Measurements from ENCODE around the gene GRPEL2.

GRPEL2 gene

DNA sequence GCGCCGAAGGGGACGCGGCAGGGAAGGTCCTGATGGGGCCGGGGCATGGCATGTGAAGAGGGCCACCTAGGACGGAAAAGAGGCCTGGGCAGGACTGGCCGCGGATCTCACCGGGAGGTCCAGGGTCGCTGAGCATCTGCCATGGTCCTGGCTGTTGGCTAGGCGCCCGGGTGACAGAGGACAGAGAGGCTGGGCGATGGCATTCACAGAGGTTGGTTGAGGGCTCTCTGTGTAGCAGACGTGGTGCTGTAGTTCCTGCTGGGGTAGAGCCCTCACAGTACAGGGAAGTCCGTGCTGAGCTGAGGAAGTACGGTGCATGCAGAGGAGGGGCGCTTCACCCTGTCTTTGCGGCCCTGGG is 13.0 kb downstream of the GRPEL2 start:
- DNase-seq = no peak

DNA sequence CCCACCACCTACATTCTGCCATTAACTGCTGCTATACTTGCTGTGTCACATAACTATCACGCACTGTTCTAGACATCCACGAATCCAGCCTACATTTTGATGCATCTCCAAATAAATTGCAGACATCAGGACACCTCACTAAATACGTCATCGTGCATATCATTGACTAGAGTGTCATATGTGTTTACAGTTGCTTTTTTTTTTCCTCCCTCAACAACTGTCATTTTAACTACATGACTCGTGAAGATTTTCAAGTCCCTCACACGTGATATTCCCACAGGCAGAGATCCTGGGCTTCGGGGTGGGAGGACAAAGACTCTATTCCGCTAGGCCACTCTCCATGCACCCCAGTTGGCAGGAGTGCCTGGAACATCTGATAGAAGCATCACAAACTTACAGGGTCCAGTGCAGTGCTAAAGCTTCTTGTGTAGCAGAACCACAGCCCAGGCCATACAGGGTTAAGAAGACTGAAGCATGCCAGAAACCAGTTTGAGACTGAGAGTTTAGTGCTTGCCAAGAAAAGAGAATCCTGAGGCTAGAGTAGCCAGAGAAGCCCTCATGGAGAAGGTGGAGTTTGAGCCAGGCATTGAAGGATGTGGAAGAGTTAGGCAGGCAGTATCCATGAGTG is 13.7 kb downstream of the GRPEL2 start:
- no peak for DNase-seq

DNA sequence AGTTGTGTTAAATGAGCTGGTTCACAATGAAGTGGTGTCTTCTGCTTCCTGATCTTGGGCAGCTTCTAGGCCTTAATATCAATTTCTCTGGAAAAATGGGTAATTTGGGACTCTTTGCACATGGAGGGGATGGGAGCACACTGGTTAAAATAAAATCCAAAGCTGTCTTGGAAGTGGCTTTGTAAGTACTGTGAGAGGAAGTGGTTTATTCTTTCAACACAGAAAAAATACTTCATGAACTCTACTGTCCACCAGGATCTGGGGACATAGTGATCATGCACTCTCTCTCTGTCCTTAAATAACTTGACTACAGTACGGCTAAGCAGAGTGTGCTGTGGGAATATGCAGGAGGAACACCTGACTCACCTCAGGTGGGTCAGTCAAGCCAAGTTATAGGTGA is 15.0 kb downstream of the GRPEL2 start:
- DNase-seq = no peak

DNA sequence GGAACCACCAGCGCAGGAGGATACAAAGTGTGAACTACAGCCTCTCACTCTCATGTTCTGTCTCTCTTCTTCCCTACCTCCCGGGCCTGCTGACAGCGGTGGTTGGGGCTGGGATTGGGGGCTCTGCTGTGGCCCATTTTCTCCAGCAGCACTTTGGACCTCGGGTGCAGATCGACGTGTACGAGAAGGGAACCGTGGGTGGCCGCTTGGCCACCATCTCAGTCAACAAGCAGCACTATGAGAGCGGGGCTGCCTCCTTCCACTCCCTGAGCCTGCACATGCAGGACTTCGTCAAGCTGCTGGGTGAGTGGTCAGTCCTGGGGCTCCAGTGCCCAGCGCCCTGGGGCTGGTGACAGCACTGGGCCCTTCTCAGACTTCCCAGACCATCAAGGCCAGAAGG is 17.2 kb downstream of the GRPEL2 start:
- no peak for DNase-seq

DNA sequence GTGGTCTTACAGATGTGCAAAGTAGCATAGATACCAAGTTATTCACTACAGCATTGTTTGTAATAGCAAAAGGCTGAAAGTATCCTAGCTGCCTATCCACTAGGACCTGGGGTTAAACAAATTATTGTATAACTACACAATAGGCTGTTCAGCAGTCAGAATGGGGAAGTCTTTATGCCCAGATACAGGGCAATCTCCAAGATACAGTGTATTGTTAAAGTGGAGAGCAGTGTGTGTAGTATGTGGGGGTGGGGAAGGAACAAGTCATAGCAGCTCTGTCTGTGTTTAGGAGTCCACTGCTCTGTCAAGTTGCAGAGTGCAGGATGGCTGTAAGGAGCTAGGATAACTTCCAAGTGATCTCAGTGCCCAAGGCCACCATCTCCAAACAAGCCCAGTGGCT is 18.1 kb downstream of the GRPEL2 start:
- no peak for DNase-seq

DNA sequence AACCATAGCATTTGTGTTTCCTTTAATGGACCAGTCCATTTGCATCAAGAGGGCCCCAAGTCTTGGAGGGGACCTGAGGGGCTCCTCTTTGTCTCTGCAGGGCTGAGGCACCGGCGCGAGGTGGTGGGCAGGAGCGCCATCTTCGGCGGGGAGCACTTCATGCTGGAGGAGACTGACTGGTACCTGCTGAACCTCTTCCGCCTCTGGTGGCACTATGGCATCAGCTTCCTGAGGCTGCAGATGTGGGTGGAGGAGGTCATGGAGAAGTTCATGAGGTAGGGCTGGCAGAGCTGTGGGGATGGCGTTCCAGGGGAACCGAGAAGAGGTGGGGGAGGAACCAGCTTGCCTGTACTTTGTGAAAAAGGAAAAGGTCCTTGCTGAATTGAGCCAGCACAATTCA is 18.6 kb downstream of the GRPEL2 start:
- DNase-seq = no peak

DNA sequence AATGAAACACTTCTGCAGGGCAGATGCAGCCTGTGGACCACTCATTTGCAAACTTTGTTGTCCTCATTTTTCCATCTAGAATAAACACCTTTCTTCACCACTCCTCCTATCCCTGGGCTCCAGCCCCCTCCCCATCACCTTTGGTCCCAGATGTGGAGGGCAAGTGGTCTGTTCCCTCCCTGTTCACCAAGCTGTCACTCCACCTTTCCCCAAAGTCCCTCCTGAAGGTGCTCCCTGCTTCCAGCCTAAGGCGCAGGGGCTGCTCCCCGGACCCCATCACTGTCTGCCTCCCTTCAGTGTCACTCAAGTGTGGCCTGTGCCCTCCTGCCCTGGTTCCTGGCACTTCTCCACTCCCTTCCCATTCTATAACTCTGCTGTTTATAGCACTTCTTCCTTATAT is 19.4 kb downstream of the GRPEL2 start:
- no peak for DNase-seq

DNA sequence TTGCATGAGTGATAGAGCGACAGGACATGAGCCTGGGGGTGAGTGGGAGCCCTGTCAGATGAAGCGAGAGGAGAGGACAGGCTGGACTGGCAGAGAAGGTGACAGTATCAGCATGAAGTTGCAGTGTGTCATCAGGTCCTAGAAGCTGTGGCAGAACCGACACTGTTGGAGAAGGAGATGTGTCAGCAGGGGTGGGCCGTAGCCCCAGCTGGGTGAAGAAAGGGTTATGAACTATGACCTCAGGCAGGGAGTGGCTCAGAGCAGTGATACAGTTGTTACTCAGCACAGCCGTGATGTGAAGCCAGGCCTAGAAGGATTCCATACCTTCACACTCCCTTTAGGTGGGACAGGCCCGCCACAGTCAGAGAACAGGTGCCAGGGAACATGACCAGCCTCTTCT is 20.1 kb downstream of the GRPEL2 start:
- DNase-seq = no peak

DNA sequence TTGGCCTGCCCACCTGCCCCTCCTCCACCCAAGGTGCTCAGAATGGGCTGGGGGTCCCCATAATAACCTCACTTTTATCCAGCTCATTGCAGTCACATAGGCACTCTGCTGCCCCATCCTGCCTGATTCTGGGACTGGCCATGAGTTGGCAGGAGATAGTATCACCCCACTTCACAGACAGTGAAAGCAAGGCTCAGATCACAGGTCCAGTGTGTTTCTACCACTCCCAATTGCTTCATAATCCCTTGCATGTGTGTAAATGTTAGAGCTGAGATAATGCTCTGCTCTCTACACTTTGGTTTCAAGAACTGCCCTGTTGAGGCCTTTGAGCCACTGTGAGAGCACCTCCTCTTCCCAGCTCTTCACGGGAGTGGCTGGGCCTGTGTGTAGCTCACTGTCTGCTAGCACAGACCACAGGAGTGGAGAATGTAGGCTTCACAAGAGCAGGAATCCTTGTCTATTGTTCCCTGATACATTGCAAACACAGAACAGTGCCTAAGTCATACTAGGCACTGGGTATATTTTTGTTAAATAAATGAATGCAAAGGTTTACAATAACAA is 20.9 kb downstream of the GRPEL2 start:
- DNase-seq = no peak

DNA sequence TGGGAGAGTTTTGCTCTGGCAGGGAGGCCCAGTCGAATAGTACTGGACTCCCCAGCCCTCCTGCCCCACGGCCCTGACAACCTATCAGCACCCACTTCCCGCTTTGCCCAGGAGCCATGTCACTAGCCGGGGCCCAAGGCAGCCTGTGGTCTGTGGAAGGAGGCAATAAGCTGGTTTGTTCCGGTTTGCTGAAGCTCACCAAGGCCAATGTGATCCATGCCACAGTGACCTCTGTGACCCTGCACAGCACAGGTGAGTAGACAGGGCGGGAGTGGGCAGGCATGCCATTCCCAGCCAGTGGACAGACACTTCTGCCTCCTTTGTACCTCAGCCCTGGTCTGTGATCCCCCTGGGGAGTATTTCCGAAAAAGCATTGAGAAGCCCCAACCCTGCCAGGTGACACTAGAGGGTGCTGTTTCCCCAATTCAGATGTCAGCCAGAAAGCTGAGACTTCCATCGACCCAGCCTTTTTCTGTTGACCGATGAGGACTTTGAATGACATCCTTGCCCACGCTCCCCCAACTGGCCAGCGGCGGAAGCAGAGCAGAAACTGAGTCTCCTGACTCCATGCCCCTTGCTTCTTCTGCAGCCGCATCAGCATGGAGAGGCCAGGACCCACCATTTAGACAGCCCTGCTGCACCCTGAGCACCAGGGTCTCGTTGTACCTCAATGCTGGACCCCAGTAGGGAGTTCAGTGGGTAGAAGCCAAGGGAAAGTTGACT is 22.1 kb downstream of the GRPEL2 start:
- DNase-seq = peak; percentile 7

DNA sequence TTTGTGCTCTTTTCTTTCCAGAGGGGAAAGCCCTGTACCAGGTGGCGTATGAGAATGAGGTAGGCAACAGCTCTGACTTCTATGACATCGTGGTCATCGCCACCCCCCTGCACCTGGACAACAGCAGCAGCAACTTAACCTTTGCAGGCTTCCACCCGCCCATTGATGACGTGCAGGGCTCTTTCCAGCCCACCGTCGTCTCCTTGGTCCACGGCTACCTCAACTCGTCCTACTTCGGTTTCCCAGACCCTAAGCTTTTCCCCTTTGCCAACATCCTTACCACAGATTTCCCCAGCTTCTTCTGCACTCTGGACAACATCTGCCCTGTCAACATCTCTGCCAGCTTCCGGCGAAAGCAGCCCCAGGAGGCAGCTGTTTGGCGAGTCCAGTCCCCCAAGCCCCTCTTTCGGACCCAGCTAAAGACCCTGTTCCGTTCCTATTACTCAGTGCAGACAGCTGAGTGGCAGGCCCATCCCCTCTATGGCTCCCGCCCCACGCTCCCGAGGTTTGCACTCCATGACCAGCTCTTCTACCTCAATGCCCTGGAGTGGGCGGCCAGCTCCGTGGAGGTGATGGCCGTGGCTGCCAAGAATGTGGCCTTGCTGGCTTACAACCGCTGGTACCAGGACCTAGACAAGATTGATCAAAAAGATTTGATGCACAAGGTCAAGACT is 22.8 kb downstream of the GRPEL2 start:
- no peak for DNase-seq

DNA sequence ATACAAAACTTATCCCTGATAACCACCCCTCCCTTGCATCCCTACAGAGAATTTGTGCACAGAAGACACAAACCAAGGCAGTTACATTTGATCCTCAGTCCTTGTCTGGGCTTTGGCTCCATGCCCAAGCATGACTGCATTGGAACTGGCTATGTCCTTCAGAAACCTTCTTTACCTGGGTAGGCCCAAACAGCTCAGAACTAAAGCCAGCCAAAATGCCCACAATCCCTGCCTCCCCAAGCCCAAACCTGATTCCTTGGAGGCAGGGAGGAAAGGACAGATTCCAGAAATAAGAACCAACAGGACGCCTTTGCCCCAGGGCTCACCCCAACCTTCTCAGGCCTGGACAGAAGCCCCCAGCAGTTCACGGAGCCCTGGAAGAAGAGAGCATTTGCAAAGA is 25.6 kb downstream of the GRPEL2 start:
- DNase-seq = peak; percentile 44

DNA sequence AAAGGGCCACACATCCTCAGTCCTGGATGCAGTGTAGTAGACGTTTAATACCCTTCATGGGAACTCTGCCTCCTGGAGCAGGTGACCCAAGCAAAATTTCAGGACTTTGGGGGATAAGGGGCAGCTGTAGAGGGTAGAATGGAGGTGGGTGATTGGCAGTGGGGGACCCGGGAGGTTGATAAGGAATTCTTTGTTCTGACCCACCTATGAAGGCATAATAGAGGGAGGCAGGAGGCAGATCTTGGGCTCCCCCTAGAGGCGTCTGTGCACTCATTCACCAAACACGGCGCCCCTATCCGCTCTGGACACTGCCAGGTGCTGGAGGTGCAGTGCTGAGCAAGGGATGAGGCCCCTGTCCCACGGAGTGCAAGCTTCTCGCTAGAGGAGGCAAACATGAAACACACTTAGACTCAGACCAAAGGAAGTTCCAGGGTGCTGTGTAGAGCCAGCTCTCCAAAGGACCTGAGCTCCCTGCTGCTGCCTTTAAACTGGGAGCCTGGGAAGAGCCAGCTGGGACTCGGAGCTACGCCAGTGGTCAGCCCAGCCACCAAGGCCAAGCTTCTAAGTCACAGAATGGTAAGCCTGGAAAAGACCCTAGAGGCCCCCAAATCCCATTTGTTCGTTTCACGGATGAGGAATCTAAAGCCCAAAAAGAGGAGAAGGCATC is 26.1 kb downstream of the GRPEL2 start:
- DNase-seq = peak; percentile 53

DNA sequence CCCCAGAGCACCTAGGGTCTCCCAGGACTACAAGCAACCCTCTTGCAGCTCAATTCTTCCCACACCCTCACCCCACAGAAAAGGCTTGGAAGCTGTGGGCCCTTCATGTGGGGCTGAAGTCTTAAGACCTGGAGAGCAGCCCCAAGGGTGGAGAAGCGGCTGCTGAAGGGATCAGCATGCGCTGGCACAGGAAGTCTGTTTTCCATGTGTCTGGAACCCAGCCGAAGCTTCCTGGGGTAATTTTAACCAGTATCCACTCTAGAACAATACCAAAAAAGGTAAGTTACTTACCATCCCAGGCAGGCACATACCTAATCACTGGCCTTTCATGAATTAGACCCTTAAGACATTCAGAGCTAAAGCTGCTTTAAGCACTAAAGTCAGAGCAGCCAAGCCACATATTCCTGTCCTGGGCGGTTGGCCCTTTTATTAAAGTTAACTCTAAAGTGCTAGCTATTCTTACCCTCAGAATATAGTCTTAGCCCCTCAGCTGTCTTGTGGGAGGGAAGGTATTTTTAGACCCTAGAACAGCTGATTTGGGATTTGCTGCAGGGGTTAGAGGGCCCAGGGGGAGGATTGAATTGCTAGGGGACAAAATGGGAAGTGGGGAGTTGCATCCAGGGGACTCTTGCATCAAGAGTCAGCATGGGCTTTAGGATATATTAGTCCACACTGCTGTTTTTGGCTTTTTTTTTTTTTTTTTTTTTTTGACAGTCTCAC is 26.9 kb downstream of the GRPEL2 start:
- no peak for DNase-seq

DNA sequence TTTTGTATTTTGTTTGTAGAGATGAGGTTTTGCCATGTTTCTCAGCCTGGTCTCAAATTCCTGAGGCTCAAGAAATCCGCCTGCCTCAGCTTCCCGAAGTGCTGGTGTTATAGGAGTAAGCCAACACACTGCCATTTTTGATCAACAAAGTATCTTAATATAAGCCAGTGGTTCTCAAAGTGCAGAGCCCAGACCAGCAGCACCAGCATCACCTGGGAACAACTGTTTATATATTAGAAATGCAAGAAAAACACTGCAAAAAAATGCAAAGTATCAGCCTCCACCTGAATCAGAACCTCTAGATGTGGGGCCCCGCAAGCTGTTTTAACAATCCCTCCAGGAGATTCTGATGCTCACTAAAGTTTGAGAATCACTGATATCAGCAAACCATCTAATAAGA is 27.6 kb downstream of the GRPEL2 start:
- DNase-seq = no peak

DNA sequence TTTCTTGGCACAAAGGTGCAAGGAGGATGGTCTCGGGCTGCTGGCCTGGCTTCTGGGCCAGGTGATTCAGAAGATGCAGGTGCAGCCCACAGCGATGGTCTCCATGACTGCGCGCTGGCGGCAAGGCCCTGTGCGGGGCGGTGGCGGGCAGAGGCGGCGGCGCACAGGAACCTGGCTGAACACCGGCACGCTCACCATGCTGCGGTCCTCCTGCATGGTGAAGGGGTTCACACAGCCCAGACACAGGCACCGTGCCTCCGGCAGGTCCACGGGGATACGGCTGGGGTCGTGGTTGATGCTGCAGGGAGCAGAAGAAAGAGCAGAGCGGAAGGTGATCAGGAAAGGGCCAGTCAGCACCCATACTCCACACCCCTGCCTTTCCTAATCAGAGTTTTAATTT is 29.0 kb downstream of the GRPEL2 start:
- DNase-seq = no peak

DNA sequence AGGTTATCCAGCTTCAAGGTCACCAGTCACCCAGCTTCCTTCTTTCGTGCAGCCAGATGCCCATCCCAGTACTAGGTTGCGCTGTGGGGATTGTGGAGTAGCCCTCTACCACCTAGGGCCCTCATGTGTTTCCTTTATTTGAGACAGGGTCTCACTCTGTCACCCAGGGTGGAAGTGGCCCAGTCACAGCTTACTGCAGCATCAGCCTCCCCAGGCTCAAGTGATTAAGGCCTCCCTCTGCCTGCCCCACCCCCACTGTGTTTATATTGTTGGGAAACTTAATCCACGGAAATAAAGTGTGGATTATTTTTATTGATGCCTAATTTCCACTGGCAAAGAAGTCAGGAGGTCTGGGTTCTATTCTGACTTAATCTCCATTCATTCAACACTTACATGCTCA is 29.5 kb downstream of the GRPEL2 start:
- DNase-seq = no peak

DNA sequence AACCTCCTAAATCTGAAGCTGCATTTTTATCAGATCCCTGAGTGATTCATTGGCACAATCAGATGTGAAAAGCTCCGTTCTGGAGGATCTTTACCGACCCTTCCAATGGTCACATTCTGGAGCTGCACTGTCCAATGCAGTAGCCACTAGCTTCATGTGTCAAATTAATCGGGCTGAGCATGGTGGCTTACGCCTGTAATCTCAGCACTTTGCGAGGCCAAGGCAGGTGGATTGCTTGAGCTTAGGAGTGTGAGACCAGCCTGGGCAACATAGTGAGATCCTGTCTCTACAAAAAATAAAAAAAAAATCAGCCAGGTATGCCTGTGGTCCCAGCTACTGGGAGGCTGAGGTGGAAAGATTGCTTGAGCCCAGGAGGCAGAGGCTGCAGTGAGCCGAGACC is 30.1 kb downstream of the GRPEL2 start:
- no peak for DNase-seq

DNA sequence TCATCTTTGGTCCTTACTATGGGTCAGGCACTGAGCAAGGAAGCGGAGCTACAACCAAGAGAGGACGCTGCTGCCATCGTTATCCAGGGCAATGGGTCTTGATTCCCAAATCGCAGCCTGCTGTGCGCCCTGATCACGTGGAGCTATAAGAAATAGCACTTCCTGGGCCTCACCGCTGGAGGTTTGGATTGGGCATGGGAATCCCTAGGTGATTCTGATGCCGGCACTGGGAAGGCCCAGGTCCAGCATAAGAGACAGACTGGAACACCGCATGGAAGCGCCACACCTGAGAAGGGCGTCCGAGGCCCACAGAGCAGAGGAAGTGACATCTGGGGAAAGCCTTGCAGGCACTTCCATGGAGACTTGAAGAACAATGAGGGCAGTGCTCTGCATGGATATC is 30.8 kb downstream of the GRPEL2 start:
- no peak for DNase-seq

DNA sequence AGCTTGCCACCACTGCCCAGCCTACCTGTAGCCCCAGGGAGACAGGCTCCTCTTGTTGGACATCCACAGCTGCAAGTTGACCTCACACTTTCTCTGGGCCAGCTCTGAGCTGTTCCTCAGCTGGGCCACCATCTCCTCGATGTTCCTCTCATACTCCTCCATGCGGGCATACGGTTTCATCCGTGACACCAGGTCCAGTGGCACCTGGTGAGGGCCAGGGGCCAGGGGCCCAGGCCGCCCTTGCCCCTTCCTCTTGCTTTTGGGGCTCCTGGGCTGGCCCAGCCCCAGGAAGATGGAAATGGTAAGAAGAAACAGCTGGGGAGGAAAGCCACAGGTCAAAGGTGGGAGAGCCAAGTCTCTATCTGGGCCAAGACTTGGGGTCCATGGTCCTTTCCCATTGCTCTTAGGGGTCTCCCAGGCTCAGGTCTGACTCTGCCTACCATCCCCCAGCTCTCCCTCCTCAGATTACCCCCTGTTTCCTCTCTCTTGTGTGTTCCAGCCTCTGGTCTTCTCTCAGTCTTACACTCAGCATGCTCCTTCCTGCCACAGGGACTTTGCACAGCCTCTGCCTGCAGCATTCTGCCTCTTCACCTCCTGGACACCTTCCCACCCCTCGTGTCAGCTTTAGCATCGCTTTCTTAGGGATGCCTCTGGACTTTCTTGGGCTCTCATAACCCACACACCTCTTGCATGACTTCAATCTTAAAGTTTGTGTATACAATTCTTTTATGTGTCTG is 31.6 kb downstream of the GRPEL2 start:
- no peak for DNase-seq

DNA sequence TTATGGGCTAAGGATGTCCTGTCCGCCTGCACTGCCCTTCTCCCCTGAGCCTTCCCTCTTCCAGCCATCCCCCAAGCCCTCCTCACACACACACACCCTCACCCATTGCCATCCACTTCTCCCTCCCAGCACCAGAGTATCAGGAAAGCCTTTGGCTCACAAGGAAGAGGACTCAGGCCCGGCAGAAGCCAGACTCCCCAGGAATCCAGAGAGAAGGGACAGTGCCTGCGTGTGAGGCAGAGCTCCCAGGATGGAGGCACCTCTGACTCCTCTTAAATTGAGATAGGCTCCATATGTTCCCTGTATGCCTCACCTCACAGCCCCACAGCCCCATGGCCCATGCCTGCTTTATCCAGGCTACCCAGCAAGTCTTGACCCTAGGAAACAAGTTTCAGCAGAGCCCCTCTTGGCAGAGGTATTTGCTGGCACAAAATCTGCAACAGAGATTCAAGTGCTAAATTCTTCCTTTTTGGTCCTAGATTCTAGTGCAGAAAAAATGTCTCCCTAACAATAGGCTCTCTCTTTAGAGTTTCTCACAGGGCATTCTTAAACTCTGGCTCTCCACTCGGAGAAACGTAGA is 33.0 kb downstream of the GRPEL2 start:
- no peak for DNase-seq

All from NCI-H2029 treated with DMSO at 0.1 percent for 48 hours (cell line).